ENCODE measurements around the gene ZC3H12A.

ZC3H12A gene

DNA sequence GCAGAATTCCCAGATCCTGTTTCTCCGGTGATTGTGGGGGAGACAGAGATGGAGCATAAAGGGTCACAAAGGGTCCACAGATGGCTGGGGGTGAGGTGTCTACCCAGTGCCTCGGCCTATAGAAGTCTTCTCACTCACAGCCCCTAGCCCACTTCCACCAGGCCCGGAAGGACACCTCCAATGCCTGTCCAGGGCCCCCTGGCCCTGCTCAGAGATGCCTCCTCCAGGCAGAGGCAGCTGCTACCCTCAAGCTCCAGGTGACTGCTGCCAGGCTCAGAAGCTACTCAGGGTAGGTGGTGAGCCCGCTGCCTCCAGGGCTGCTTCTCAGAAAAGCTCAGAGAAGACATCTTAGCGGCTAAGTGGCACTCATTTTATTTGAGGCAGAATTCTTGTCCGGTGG is 22.0 kb upstream of the ZC3H12A start:
- Histone ChIP-seq H3K27ac (no peak overlapping the region), H3K4me3 (no peak overlapping the region)

DNA sequence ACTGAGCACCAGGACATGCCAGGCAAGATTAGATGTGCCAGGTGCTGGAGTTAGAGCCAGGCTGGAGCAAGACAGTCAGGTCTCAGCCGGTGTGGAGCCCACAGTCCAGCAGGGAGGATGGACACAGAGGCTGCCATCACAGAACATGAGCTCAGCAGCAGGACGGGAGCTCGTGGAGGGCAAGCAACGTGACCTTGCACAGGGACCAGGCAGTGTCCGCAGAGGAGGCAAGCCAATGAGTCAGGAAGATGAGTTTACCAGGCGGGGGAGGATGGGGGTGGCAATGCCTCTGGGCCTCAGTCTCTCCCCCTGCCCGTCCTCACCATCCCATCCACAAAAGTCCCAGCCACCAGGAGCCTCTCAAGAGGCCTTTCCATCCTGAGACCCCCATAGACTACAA is 20.7 kb upstream of the ZC3H12A start:
- Histone ChIP-seq H3K4me3 (no peak overlapping the region), H3K27ac (peak overlapping the region in 4 of 21 experiments; percentile 13 to 83 (median 60))

DNA sequence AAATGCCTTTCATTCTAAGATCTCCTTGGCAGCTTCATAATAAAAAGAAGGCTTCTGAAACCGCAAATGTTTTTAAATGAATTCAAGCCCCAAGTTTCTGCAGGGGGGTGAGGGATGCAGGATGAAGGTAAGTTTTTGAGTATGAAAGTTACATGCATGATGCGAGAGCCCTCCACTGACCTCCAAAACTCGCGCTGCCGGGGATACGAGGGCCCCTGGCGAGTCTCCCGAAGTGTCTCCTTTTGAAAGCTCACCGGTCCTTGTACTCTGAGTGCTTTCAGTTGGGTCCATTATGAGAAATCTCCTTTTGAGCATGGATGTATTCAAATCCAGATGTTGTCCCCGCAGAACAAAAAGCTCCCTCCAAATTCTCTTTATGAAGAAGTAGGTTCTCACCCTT is 18.9 kb upstream of the ZC3H12A start:
- Histone ChIP-seq H3K27ac (peak overlapping the region in 13 of 21 experiments; percentile 9 to 83 (median 34)), H3K4me3 (peak overlapping the region in 1 of 7 experiments; percentile 13)

DNA sequence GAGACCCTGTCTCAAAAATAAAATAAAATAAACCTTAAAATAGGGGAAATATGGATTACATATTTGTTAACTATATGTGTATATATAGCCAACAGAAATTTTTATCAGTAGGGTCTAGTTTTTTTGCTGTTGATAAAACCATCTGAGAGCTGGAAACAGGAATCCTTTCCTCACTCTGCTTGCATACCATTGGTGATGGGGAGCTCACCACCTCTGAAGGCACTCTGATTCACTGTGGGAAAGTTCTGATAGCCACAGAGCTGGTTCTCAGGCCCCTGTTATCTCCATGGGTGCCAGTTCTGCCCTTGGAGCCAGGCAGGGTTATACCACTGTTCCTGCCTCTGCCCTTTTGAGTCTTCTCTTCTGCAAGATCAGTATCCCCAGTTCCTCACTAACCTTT is 17.8 kb upstream of the ZC3H12A start:
- Histone ChIP-seq H3K27ac (peak overlapping the region in 3 of 21 experiments; percentile 61 to 83 (median 81)), H3K4me3 (no peak overlapping the region)

DNA sequence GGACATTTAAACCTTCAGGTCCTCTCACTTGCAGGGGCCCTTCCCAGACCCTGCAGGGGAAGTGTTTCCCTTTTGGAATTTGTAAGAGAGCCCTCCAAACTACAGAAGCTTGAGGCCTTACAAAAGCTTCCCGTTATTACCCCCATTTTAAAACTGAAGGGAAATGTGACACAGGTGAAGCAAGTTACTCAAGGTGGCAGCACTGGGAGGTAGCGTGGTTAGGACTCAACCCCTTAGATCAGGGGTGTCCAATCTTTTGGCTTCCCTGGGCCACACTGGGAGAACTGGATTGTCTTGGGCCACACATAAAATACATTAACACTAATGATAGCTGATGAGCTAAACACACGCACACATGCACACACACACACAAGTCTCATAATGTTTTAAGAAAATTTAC is 15.8 kb upstream of the ZC3H12A start:
- H3K27ac ChIP-seq: no peak overlapping the region
- no peak overlapping the region for H3K4me3 ChIP-seq

DNA sequence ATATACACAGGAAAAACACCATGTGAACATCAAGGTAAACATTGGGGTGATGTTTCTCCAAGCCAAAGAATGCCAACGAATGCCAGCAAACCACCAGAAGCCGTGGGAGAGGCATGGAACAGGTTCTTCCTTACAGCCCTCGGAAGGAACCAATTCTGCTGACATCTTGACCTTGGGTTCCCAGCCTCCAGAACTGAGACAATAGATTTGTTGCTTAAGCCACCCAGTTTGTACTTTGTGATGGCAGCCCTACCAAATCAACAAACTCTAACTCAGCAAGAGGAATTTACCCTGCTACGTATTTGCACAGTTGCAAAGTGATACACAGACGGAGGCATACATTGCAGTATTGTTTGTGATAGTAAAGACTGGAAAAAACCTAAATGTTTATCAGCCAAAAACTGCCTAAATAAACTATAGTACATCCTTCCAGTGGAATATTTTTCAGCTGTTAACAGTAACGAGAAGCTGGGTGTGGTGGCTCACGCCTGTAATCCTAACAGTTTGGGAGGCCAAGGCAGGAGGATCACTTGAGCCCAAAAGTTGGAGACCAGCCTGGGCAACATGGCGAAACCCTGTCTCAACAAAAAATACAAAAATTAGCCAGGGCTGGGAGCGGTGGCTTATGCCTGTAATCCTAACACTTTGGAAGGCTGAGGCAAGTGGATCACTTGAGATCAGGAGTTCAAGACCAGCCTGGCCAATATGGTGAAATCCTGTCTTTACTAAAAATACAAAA is 12.5 kb upstream of the ZC3H12A start:
- Histone ChIP-seq H3K27ac (peak overlapping the region in 1 of 21 experiments; percentile 44), H3K4me3 (no peak overlapping the region)

DNA sequence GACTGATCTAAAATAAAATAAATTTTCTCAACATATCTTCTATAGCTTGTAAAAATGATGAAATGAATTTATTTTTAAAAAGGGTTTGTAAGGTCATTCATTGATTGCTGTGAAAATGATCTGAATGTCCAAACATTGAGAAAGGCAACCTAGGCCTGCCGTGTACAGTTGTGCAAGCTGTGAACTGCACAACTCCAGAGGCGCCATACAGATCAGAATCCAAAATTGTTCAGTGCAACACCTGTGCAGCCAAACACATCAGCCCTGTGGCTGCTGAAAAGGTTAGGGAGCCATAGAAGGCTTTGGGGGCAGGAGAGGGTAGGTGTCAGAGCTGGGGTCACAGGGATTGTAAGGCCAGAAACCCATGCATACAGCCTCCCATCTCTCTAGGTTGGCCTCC is 9.9 kb upstream of the ZC3H12A start:
- Histone ChIP-seq H3K27ac (peak overlapping the region in 3 of 21 experiments; percentile 3 to 83 (median 69)), H3K4me3 (no peak overlapping the region)

DNA sequence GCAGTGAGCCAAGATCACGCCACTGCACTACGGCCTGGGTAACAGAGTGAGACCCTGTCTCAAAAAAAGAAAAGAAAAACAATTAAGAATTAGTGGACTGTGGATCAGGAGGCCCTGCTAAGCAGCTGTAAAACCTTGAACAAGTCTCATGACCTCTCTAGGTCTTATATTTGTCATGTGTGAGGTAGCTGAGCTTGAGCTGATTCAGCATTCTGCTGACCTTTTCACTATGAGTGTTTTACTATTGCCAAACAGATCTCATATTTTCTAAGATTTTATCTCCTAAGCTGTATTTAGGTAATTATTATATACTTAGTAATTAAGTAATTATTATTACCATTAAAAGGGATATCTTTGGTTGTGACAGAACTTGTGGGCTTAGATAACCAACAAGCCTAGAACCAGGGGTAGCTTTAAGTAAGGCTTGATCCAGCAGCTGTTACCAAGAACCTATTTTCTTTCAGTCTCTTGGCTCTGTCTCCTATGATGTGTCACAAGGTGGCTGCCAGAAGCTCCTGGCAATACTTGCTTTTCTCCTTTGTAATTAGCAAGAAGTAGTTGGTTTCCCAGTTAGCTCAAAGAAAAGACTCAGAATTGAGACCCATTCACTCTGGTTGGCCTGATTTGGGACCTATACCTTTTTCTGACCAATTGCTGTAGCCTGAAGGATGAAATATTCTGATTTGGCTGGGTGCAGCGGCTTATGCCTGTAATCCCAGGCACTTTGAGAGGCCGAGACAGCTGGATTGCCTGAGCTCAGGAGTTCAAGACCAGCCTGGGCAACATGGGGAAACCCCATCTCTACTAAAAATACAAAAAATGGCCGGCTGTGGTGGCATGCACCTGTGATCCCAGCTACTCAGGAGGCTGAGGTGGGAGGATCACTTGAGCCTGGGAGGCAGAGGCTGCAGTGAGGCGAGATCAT is 8.5 kb upstream of the ZC3H12A start:
- Histone ChIP-seq H3K4me3 (no peak overlapping the region), H3K27ac (peak overlapping the region in 16 of 21 experiments; percentile 3 to 83 (median 50))

DNA sequence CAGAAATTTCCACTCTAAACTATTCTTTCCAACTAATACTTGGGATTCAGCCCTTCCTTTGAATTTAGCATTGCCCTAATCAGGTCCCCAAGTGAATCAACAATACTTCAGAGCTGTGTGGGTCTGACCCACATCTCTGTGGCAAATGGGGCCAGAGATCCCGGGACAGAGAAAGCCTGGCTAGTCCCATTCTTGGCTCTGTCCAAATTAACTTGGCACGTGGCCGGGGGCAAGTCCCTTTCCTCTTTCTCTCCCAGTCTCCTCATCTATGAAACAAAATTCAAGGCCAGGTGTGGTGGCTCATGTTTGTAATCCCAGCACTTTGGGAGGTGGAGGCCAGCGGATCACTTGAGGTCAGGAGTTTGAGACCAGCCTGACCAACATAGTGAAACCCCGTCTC is 6.3 kb upstream of the ZC3H12A start:
- no peak overlapping the region for H3K27ac ChIP-seq

DNA sequence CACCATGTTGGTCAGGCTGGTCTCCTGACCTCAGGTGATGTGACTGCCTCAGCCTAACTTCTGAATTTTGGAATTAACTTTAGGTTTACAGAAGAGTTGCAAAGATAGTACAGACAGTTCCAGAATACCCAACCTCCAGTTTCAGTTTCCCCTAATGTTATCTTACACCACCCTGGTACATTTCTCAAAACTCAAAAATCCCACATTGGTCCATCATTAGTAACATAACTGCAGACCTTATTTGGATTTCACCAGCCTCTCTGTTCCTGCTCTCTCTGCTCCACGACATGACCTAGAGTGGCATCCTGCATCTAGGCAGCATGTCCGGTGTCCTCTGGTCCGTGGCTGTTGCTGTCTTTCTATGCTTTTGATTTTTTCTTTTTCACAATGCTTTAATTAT is 5.0 kb upstream of the ZC3H12A start:
- Histone ChIP-seq H3K4me3 (no peak overlapping the region), H3K27ac (no peak overlapping the region)

More for the DNA sequence above, 6.3 kb upstream of the ZC3H12A start:
- H3K4me3 ChIP-seq: no peak overlapping the region

DNA sequence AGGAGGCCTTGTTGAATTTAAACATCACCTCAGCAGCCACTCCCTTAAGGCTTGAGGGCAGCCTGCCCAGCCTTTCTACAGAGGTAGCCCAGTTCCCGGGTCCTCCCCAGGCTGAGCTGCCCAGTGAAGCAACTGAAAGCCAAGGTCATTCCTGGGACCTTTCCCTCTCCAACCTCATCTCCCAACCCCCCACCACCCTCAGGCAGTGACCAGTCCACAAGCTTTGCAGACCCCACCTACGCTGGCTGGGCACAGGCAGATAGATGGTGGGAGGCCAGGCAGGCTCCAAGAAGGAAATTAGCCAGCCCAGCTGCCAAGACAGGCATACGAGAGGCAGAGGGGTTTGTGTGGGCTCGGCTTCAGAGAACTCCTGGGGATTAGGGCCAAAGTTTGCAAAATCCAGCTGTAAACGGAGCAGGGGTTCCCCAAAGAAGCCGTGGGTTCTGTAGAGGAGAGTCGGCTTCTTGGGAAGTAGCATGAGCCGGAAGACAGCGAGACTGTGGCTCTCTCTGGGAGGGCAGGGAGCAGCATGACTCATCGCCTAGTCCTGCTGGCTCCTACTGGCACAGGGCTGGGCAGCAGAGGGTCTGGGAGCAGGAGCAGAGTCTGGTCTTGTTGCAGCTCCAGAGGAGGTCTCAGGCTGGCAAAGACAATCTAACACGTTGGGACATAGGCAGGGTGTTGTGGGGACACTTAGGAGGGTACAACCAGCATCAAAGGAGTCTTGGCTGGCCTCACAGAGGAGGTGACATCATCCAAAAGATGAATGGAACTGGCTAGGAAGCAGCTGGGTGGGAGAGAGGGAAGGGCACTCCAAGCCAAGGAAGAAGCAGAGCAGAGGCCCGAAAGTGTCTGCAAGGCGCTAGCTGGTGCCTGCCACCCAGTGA is 2.8 kb upstream of the ZC3H12A start:
- H3K27ac ChIP-seq: peak overlapping the region; percentile 2 to 99 (median 94)
- peak overlapping the region in 4 of 7 experiments; percentile 11 to 72 (median 14) for H3K4me3 ChIP-seq

DNA sequence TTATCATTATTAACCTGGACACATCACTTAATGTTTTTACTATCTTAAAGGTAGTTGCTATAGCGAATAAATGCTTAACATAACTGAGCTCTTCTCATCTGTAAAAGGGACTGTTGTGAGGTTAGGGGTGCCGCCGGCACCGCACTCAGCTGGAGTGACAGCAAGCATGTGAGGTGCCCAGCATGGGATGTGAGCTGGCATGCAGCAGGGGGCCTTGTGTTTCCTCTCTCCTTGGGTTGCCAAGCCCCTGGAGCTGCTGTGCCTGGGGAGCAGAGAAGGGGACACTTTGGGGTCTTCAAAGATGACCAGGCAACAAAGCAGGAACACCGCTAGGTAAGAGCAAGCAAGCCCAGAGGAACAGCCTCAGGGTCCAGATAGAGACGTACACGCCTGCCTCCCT is 2.1 kb upstream of the ZC3H12A start:
- peak overlapping the region in 18 of 21 experiments; percentile 74 to 99 (median 94) for H3K27ac ChIP-seq
- peak overlapping the region in 1 of 7 experiments; percentile 72 for H3K4me3 ChIP-seq

DNA sequence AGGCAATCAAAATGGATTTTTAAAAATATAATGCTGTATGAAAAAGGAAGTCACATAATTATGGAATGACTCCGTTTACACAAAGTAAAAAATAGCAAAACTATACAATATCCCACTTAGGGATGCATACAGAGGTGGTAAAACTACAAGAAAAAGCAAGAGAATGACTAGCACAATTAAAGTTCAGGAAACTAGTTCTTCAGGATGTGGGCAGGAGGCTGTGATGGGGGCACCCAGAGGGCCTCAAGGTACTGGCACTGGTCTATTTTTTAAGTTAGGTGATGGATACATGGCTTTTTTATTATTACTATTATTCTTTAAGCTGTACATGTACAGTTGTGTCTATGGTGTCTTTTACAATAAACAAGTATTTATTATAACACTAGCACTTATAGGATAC is 1.4 kb upstream of the ZC3H12A start:
- peak overlapping the region in 4 of 7 experiments; percentile 70 to 91 (median 73) for H3K4me3 ChIP-seq
- peak overlapping the region in 17 of 21 experiments; percentile 34 to 99 (median 97) for H3K27ac ChIP-seq

DNA sequence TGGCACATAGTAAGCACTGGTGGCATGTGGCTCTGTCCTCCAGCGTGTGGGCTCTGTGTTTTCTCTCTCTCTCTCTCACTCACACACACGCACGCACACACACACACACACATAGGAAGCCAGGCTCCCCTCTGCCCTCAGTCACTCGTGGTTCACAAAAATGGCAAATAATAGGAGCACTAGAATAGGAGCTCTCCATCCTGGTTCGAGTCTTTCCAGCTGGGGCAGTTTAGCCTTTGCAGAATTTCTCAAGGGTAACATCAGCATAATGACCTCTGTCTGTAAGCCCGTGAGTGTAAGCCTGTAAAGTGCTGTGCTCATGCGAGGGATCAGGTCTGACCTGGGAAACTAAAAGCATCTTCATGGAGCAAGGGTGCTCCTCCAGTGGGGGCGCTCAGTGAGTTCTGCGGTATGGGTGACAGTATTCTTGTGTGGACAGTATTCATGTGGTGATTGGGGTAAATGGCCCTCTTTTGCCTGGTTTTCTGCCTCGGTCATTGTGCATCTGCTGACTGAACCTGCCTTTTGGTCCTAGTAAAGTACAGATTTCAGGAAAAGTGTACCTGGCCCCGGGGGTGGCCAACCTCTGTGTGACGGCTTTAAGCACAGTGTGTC is 842 bp upstream of the ZC3H12A start:
- Histone ChIP-seq H3K27ac (peak overlapping the region in 20 of 21 experiments; percentile 77 to 99 (median 97)), H3K4me3 (peak overlapping the region; percentile 70 to 92 (median 84))

DNA sequence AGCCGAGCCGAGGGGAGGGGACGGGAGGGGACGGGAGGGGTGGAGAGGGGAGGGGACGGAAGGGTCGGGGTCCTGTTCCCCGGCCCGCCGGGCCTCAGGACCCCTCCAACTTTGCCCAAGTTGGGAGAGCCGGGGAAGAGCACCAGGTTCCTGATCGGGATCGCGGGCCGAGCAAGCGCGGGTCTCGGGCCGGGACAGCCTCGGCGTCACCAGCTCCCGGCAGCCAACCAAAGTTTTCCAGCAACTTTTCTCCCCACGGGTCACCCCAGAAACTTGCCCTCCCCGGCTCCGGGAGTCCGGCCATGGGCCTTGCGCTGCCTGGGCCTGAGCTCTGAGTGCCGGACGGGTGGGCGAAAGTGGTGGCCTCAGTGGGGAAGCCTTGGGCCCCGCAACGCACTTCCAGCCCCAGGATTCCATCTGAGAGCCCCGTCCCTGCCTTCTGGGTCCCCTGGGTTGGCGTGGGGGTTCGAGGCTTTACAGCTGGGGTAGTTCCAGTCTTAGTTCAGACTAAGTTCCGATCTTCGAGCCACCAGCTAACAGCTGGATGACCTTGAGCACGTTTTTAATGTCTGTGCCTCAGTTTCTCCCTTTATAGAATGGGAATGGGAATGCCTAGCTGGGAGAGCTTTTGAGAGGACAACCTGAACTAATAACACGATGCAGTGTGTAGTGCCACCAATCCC is 458 bp downstream of the ZC3H12A start:
- peak overlapping the region; percentile 70 to 92 (median 84) for H3K4me3 ChIP-seq
- peak overlapping the region; percentile 85 to 99 (median 97) for H3K27ac ChIP-seq

DNA sequence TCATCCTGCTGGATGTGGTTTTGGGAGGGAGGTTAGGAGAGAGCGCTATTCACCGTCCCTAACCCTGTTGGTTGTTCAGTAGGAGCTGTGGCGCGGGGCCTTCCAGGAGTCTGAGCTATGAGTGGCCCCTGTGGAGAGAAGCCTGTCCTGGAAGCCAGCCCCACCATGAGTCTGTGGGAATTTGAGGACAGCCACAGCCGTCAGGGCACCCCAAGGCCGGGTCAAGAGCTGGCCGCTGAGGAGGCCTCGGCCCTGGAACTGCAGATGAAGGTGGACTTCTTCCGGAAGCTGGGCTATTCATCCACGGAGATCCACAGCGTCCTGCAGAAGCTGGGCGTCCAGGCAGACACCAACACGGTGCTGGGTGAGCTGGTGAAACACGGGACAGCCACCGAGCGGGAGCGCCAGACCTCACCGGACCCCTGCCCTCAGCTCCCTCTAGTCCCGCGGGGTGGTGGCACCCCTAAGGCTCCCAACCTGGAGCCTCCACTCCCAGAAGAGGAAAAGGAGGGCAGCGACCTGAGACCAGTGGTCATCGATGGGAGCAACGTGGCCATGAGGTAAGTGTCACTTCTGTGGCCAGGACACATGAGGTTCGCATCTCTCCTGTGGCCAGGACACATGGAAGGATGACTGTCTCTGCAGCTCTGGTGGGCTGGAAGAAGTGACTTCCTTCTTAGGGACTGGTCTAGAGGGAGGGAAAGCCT is 1.2 kb downstream of the ZC3H12A start:
- Histone ChIP-seq H3K27ac (peak overlapping the region; percentile 44 to 99 (median 97)), H3K4me3 (peak overlapping the region; percentile 70 to 92 (median 84))

DNA sequence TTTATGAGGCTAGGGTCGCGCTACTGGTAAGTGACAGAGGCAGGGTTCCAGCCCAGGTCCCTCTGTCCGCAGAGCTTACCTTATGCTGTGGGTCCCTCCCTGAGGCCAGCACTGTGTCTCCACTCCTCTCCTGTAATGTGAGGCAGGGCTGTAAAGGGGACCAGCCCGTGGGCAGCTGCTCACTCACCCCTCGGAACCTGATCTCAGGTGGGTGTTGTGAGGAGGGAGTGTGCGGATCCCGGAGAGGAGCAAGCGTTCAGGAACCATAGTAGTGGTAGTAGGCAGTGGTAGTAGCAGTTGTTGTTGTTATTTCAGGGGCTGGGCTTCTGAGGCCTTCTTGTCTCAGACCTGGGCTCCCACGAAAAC is 1.7 kb downstream of the ZC3H12A start:
- H3K4me3 ChIP-seq: peak overlapping the region; percentile 70 to 92 (median 84)

More for the DNA sequence above, 1.7 kb downstream of the ZC3H12A start:
- H3K27ac ChIP-seq: peak overlapping the region; percentile 44 to 99 (median 97)
